ENCODE results near the gene ATP9A. TPM values are rescaled to one million over a fixed set of nuclear protein-coding genes. Genes with fewer than 3 reads are reported as not detected.

Gene ATP9A
- polyA plus RNA-seq, 1 experiment, result 35.3 TPM

DNA sequence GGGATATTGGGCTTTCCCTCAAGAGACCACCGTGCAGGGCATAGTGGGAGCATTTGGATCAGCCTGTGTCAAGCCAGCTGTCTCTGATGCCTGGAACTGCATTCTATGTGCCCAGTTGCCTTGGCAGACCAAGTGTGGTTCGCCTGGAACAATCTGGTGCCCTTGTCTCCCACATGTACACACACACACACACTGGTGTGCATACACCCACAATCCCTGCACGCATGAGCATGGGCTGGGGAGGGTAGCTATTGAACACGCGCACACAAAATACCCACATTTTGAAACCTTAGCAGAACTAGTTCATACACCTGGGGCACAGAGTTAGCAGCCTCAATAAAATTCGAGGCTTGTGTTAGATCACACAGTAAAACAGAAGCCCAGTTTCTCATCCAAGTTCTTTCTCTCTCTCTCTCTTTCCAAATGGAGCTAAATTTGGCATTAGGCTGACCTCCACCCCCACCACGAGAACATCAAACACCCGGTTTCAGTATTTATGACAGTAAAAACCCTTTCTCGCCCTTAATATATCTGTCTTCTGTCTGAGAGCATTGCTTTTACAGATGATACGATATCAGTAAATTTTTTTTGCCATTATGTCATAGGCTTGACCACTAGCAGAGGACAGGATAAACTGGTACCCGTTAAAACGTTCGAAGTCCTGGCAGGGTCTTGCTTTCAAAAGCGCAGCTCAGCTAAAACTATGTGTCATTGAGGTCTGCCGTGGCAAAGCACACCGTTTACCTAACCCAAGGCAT is 207.5 kb downstream of the ATP9A start:
- no peak for DNase-seq (ENCODE audit: low read depth, low spot score)
- Histone ChIP-seq H3K4me3 (ENCODE audit: low read depth, low read length) (peak overlapping the region; percentile 28), H3K27me3 (ENCODE audit: control insufficient read depth, insufficient read depth, low read length) (no peaks in the 10 kb centered on the region), H3K27ac (ENCODE audit: low read depth, low read length) (no peak overlapping the region), H3K9me3 (ENCODE audit: control insufficient read depth, insufficient read depth, low read length) (no peaks in the 10 kb centered on the region)
- CTCF ChIA-PET, result interaction anchor here (0.6 kb wide), 1 partner anchor 767 kb away, joined by 3 read pairs; no protein-coding TSS in a partner anchor
- POLR2A ChIA-PET, result no interaction called here
- TF ChIP-seq CTCF (IDR thresholded peaks at IDR 0.05; ENCODE audit: low read depth, low read length), result no peak

GRCh38 chr20:51560042-51560441 is 208.1 kb downstream of the ATP9A start:
- Histone ChIP-seq H3K27ac (ENCODE audit: low read depth, low read length) (no peak overlapping the region), H3K9me3 (ENCODE audit: control insufficient read depth, insufficient read depth, low read length) (no peaks in the 10 kb centered on the region), H3K27me3 (ENCODE audit: control insufficient read depth, insufficient read depth, low read length) (no peaks in the 10 kb centered on the region), H3K4me3 (ENCODE audit: low read depth, low read length) (no peak overlapping the region)
- ChIA-PET POLR2A (no interaction called here), CTCF (interaction anchor here (0.6 kb wide), 1 partner anchor 767 kb away, joined by 3 read pairs; no protein-coding TSS in a partner anchor)
- TF ChIP-seq CTCF (IDR thresholded peaks at IDR 0.05; ENCODE audit: low read depth, low read length), result no peak
- no peak for DNase-seq (ENCODE audit: low read depth, low spot score)

- ChIA-PET POLR2A (interaction anchor here (0.7 kb wide), 1 partner anchor 158 kb away, joined by 3 read pairs; no protein-coding TSS in a partner anchor), CTCF (interaction anchor here (1.1 kb wide), 1 partner anchor 574 kb away, joined by 3 read pairs; no protein-coding TSS in a partner anchor)
- Histone ChIP-seq H3K9me3 (ENCODE audit: control insufficient read depth, insufficient read depth, low read length) (no peaks in the 10 kb centered on the region), H3K27me3 (ENCODE audit: control insufficient read depth, insufficient read depth, low read length) (no peaks in the 10 kb centered on the region), H3K4me3 (ENCODE audit: low read depth, low read length) (no peak overlapping the region), H3K27ac (ENCODE audit: low read depth, low read length) (no peak overlapping the region)
- no peak for TF ChIP-seq CTCF (IDR thresholded peaks at IDR 0.05; ENCODE audit: low read depth, low read length)
- DNase-seq (ENCODE audit: low read depth, low spot score), result no peak
Measured at GRCh38 chr20:51554538-51555165, 213.5 kb downstream of the ATP9A start.

GRCh38 chr20:51553897-51554486 is 214.2 kb downstream of the ATP9A start:
- ChIA-PET POLR2A (no interaction called here), CTCF (interaction anchor here (1.1 kb wide), 1 partner anchor 573 kb away, joined by 3 read pairs; no protein-coding TSS in a partner anchor)
- H3K27ac ChIP-seq (ENCODE audit: low read depth, low read length), result no peak overlapping the region

More at GRCh38 chr20:51553897-51554486, 214.2 kb downstream of the ATP9A start:
- no peak for TF ChIP-seq CTCF (IDR thresholded peaks at IDR 0.05; ENCODE audit: low read depth, low read length)
- H3K4me3 ChIP-seq (ENCODE audit: low read depth, low read length), result no peak overlapping the region
- no peaks in the 10 kb centered on the region for H3K9me3 ChIP-seq (ENCODE audit: control insufficient read depth, insufficient read depth, low read length)
- DNase-seq (ENCODE audit: low read depth, low spot score), result no peak
- H3K27me3 ChIP-seq (ENCODE audit: control insufficient read depth, insufficient read depth, low read length), result no peaks in the 10 kb centered on the region

Measured in AG04450 (cell line).